HG02678 (cell line): ENCODE results near the gene CD96.
A peak's percentile ranks its signal among the peaks of the same experiment; 100 is the strongest.
"Not testable (repeated sequence)": the region's sequence is repeated elsewhere in the genome, so short reads cannot be mapped to it uniquely, and the experiment has no call there.

ENCODE experiments used
- ATAC-seq: cut with Tn5 transposase; IDR thresholded peaks from one replicate; pipeline ENCODE4 v1.9.1; 2021; ENCODE audit warnings: mild to moderate bottlenecking, moderate library complexity; ENCODE audit not compliant: unreplicated experiment

The CD96 gene

GRCh38 chr3:111548092-111548491 lies 6.1 kb downstream of the CD96 start:
- peak; percentile 55 for ATAC-seq

DNA sequence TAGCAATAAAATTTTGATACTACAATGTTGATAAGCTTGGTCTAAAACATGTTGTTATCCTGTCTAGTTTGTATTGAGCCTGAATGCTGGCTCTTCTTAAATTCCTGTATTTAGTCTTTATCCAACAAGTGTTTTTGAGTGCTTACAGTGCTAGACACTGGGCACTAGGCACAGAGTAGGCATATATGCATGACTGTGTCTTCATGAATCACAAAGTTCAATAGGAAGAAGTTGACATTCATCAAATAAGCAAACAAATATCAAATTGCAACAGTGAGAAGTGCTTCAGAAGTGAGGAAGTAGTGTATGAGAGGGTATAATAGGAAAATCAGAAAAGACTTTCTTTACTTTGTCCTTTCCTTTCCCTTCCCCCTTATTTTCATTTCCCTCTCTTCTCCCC lies 6.8 kb downstream of the CD96 start:
- ATAC-seq = no peak

- not testable (repeated sequence) for ATAC-seq
Measured at GRCh38 chr3:111561902-111562301, 19.9 kb downstream of the CD96 start.

DNA sequence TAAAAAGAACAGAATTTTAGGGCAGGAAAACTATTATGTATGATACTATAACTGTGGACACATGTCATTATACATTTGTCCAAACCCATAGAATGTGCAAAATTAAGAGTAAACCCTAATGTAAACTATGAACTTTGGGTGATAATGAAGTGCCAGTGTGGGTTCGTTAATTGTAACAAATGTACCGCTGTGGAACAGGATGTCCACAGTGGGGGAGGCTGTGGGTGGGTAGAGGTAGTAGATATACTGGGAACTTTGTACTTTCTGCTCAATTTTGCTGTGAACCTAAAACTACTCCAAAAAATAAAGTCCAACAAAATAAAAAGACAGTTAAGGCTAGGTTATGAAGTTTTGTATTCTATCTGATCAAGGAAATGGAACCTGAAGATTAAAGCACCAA lies 24.8 kb downstream of the CD96 start:
- no peak for ATAC-seq

- ATAC-seq = no peak
Measured at GRCh38 chr3:111568355-111568754, 26.4 kb downstream of the CD96 start.

- no peak for ATAC-seq
Measured at GRCh38 chr3:111568911-111569310, 26.9 kb downstream of the CD96 start.

GRCh38 chr3:111570404-111571030 lies 28.5 kb downstream of the CD96 start:
- no peak for ATAC-seq

GRCh38 chr3:111571282-111571681 lies 29.3 kb downstream of the CD96 start:
- ATAC-seq = no peak

- no peak for ATAC-seq
Measured at GRCh38 chr3:111571907-111572460, 30.0 kb downstream of the CD96 start.

GRCh38 chr3:111577113-111577512 lies 35.1 kb downstream of the CD96 start:
- ATAC-seq = no peak

GRCh38 chr3:111577798-111578685 lies 36.0 kb downstream of the CD96 start:
- peak; percentile 94 for ATAC-seq

DNA sequence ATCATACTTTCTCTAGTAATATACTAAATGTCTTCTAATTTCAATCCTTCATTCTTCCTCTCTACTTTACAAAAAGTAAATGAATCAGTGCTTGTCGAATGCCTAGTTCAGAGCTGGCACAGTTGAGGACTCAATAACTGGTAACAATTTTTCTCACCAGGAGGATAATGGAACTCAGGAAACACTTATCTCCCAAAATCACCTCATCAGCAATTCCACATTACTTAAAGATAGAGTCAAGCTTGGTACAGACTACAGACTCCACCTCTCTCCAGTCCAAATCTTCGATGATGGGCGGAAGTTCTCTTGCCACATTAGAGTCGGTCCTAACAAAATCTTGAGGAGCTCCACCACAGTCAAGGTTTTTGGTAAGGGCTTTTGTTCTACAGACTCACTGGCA lies 36.9 kb downstream of the CD96 start:
- ATAC-seq = no peak

GRCh38 chr3:111579495-111579894 lies 37.5 kb downstream of the CD96 start:
- ATAC-seq = no peak

DNA sequence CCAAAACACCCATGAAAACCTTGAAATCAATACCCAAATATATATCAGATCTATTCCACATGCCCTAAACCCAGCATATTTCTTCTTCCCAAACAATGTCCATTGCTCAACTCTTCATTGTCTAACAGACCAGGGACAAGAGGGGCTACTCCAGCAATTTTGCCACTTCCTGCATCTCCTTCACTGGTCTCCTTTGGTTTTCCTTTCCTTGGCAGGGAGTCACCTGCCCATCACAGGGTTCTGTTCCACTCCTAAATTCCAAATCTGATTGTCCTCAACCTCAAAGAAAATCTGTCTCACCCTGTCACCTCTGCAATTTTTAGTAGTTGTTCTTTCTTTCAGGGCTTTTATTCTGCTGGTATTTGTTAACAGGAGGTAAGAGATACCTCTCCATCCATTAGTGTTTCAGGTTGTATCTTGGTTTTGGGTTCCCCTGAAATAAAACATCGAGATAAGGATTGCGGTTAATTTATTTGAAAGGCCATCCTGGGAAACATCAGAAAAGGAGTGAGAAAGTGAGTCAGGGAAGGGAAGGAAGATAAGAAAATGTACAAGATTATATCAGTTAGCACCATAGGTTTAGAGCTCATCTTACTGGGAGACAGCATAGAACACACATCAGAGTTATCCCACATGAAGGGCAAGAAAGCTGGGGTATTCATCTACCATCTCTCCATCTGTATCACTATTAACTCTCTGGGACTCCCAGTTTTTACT lies 39.6 kb downstream of the CD96 start:
- no peak for ATAC-seq

- no peak for ATAC-seq
Measured at GRCh38 chr3:111582120-111582474, 40.1 kb downstream of the CD96 start.

GRCh38 chr3:111584744-111585143 lies 42.7 kb downstream of the CD96 start:
- no peak for ATAC-seq

GRCh38 chr3:111585217-111585616 lies 43.2 kb downstream of the CD96 start:
- no peak for ATAC-seq

- ATAC-seq = no peak
Measured at GRCh38 chr3:111588527-111588926, 46.5 kb downstream of the CD96 start.

DNA sequence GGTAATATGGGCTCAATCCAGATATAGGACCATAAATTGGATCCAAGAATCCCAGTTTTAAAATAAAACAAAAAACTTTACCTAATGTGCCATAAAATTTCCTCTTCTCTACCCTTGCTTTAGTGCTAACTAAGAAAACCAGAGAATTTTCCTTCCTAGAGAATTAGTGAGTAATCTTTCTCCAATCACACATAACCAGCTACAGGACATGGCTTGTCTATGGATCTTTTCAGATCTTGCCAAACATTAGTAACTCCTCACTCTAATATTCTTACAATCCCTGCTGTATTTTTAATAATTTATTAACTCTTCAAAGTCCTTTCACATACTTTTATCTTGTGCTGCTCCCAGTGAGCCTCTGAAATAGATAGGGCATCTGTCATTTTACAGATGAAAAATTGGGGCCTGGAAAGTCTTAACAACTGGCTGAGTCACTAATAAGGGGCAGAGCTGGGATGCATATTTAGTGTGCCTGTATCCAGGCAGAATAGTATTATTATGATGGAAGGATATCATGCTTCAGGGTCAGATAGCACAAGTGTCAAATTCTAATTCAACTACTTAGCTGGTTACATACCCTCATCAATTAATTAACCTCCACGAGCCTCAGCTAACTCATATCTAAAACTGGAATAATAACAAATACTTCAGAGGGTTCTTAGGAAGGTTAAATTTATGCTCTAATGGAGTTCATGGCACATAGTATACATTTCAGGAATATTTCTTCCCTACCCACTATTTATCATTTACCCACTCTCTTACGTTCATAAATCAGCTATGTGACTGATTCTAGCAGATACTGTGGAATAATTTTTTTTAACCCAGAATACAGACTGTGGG lies 47.5 kb downstream of the CD96 start:
- no peak for ATAC-seq

GRCh38 chr3:111590143-111590491 lies 48.1 kb downstream of the CD96 start:
- no peak for ATAC-seq

GRCh38 chr3:111591555-111591954 lies 49.6 kb downstream of the CD96 start:
- no peak for ATAC-seq
